ENCODE measurements around the gene SVOP.
"Not testable (repeated sequence)": the region's sequence is repeated elsewhere in the genome, so short reads cannot be mapped to it uniquely, and the experiment has no call there.

The SVOP gene

GRCh38 chr12:109047081-109047805, 26.4 kb upstream of the SVOP start:
- FAIRE-seq = no peak
- no peak for DNase-seq (ENCODE audit: insufficient read length, low spot score)
- no peak for TF ChIP-seq CTCF (IDR thresholded peaks at IDR 0.05; ENCODE audit: insufficient read depth, missing control alignments)

GRCh38 chr12:109044241-109044640, 23.4 kb upstream of the SVOP start:
- FAIRE-seq = no peak
- DNase-seq (ENCODE audit: insufficient read length, low spot score) = no peak
- no peak for TF ChIP-seq CTCF (IDR thresholded peaks at IDR 0.05; ENCODE audit: insufficient read depth, missing control alignments)

GRCh38 chr12:109036975-109037374, 16.1 kb upstream of the SVOP start:
- DNase-seq (ENCODE audit: insufficient read length, low spot score) (no peak), FAIRE-seq (no peak)
- TF ChIP-seq CTCF (IDR thresholded peaks at IDR 0.05; ENCODE audit: insufficient read depth, missing control alignments) = no peak

GRCh38 chr12:109033239-109034196, 12.7 kb upstream of the SVOP start:
- TF ChIP-seq CTCF (IDR thresholded peaks at IDR 0.05; ENCODE audit: insufficient read depth, missing control alignments) = no peak
- no peak for DNase-seq (ENCODE audit: insufficient read length, low spot score)
- FAIRE-seq = no peak

- no peak for DNase-seq (ENCODE audit: insufficient read length, low spot score)
- no peak for FAIRE-seq
These were observed 8.5 kb upstream of the SVOP start for GRCh38 chr12:109029411-109029810.

GRCh38 chr12:109028624-109029023, 7.8 kb upstream of the SVOP start:
- DNase-seq (ENCODE audit: insufficient read length, low spot score); FAIRE-seq: not testable (repeated sequence)

More at GRCh38 chr12:109029411-109029810, 8.5 kb upstream of the SVOP start:
- no peak for TF ChIP-seq CTCF (IDR thresholded peaks at IDR 0.05; ENCODE audit: insufficient read depth, missing control alignments)

- DNase-seq (ENCODE audit: insufficient read length, low spot score) = no peak
- FAIRE-seq = no peak
- no peak for TF ChIP-seq CTCF (IDR thresholded peaks at IDR 0.05; ENCODE audit: insufficient read depth, missing control alignments)
These were observed 6.9 kb upstream of the SVOP start for GRCh38 chr12:109027767-109028166.

Measured in D721Med (cell line).